ENCODE data around the gene ZNF836. TPM values are rescaled to one million over a fixed set of nuclear protein-coding genes. Genes with fewer than 3 reads are reported as not detected.
A peak's percentile ranks its signal among the peaks of the same experiment; 100 is the strongest.

The ZNF836 gene
- total RNA-seq, 4 donors from 2014 or later, result 5.6 to 17.8 (median 8.7) TPM

DNA sequence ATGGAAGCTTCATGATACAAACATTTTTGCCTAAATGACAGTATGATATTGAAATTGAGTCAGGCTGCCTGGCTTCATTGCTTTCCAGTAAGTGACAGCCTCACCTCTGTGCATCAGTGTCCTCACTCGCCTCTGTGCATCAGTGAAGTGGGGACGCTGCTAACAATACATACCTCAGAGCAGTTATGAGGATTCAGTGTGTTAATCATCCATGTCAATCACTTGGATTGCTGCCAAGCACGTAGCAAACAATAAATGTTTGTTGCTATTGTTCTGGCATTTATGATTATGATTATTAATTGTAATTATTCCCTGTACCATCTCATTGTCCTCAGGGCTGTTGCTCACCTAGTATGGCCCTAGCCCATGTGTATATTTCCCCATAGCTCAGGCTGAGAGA lies 27.3 kb upstream of the ZNF836 start:
- WGBS, 2 donors (ENCODE audit: low coverage in 1 of 2), result 42 to 61% methylated on average over 2 to 3 of the region's 3 CpGs
- in situ Hi-C loops (cut with MboI; ENCODE audit: low pct_ligation_motif_present in 1 of 4, low pct_unique_long_range_greater_than_20kb in 1 of 4, low sequenced_read_pairs in 3 of 4) (no loop called here), intact Hi-C loops (cut with DNase I; ENCODE audit: low total_unique reads) (no loop called here)

DNA sequence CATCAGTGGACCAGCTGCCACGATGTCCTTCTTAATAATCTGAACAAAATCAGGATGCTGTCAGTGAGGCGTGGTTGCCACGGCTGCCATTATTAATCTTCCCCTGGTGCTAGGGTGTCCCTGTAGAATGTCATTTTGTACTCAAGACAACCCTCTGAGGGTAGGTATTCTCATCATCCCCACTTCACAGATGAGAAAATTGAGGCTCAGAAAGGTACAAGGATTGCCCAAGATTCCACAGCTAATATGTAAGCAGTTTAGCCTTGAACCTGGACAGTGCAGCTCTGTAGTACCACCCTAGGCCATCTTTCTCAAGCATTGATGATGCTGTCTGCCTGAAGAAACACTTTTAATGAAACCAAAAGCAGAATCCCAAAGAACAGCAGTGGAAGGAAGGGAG lies 26.5 kb upstream of the ZNF836 start:
- in situ Hi-C loops (cut with MboI; ENCODE audit: low pct_ligation_motif_present in 1 of 4, low pct_unique_long_range_greater_than_20kb in 1 of 4, low sequenced_read_pairs in 3 of 4) (no loop called here), intact Hi-C loops (cut with DNase I; ENCODE audit: low total_unique reads) (no loop called here)
- DNase-seq, result no peak
- peaks cover 0 to 12% (median 0%) of the 10 kb centered on the region in 4 donors for H3K36me3 ChIP-seq
- no peaks in the 10 kb centered on the region for H3K9me3 ChIP-seq
- TF ChIP-seq, protein P1, sequence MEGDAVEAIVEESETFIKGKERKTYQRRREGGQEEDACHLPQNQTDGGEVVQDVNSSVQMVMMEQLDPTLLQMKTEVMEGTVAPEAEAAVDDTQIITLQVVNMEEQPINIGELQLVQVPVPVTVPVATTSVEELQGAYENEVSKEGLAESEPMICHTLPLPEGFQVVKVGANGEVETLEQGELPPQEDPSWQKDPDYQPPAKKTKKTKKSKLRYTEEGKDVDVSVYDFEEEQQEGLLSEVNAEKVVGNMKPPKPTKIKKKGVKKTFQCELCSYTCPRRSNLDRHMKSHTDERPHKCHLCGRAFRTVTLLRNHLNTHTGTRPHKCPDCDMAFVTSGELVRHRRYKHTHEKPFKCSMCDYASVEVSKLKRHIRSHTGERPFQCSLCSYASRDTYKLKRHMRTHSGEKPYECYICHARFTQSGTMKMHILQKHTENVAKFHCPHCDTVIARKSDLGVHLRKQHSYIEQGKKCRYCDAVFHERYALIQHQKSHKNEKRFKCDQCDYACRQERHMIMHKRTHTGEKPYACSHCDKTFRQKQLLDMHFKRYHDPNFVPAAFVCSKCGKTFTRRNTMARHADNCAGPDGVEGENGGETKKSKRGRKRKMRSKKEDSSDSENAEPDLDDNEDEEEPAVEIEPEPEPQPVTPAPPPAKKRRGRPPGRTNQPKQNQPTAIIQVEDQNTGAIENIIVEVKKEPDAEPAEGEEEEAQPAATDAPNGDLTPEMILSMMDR (IDR thresholded peaks at IDR 0.05), result no peak
- TF ChIP-seq POLR2AphosphoS5 (IDR thresholded peaks at IDR 0.05) (no peak), POLR2A (IDR thresholded peaks at IDR 0.05) (no peak), EP300 (IDR thresholded peaks at IDR 0.05; ENCODE audit: low read depth) (no peak)
- H3K27me3 ChIP-seq, result no peaks in the 10 kb centered on the region
- peaks cover 3 to 25% (median 6%) of the 10 kb centered on the region in 4 donors for H3K4me1 ChIP-seq
- no peak overlapping the region for H3K4me3 ChIP-seq
- H3K27ac ChIP-seq, result no peak overlapping the region
- WGBS, 2 donors (ENCODE audit: low coverage in 1 of 2), result 89% methylated on average over 3 of the region's 3 CpGs; no CpG with 5 or more reads in 1 of the 2 donors

More for the DNA sequence above, 27.3 kb upstream of the ZNF836 start:
- TF ChIP-seq POLR2AphosphoS5 (IDR thresholded peaks at IDR 0.05) (no peak), EP300 (IDR thresholded peaks at IDR 0.05; ENCODE audit: low read depth) (no peak), POLR2A (IDR thresholded peaks at IDR 0.05) (no peak)
- TF ChIP-seq, protein P1 (IDR thresholded peaks at IDR 0.05), result no peak
- no peak overlapping the region for H3K4me3 ChIP-seq
- DNase-seq, result no peak
- peaks cover 0 to 12% (median 5%) of the 10 kb centered on the region in 4 donors for H3K36me3 ChIP-seq
- peaks cover 0 to 18% (median 5%) of the 10 kb centered on the region in 4 donors for H3K4me1 ChIP-seq
- no peaks in the 10 kb centered on the region for H3K27me3 ChIP-seq
- H3K9me3 ChIP-seq, result no peaks in the 10 kb centered on the region
- H3K27ac ChIP-seq, result no peak overlapping the region

DNA sequence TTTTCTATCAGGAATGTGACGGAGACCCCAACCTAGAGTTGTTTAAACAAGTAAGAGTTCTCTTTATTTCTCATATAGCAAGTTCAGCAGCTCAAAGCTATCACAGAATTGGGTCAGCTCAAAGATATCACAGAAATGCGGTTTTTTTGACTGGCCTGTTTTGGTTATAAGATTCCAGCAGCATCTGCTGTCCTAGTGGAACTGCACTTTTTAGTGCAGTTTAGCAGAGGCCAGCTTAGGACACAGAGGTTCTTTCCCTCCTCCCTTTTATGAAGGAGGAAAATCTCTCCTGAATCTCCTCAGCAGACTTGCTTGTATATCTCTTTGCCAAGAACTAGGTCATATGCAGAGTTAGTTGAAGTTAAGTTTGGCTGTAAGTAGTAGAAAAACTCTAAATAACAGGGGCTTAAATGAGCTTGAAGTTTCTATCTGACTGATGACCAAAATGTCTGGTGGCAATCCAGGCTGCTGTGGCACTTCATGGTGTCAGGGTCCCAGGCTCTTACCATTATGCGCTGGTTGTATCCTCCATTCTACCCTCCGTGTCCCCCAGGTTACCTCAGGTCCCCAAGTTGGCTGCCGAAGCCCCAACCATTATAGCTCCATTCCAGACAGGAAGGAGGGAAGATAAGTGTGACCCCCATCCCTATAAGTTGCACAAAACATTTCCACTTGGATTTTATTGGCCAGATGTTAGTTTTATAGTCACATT lies 25.0 kb upstream of the ZNF836 start:
- Histone ChIP-seq H3K36me3 (peaks cover 0 to 12% (median 0%) of the 10 kb centered on the region in 4 donors), H3K4me1 (peaks cover 19 to 40% (median 20%) of the 10 kb centered on the region in 4 donors)
- 93 to 100% methylated on average over 1 to 5 of the region's 5 CpGs for WGBS, 2 donors (ENCODE audit: low coverage in 1 of 2)

DNA sequence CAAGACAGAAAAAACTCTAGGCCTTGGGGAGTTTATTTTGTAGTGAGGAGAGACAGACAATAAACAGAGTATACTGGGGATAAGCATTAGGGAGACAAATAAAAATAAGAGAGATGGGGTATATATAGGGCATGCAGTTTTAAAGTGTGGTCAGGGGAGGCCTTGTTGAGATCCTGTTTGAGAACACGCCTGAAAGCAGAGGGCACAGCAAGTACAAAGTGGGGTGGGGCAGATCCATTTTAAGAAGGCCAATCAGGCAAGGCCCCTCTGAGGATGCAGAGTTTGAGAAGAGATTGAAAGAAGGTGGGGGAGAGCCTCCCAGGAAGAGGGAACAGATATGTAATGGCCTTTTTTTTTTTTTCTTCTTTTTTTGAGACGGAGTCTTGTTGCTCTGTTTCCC lies 20.5 kb upstream of the ZNF836 start:
- Histone ChIP-seq H3K4me1 (peaks cover 23 to 46% (median 34%) of the 10 kb centered on the region in 4 donors), H3K4me3 (peak overlapping the region in 1 of 4 donors; percentile 95), H3K36me3 (peaks cover 0 to 8% (median 0%) of the 10 kb centered on the region in 4 donors), H3K27me3 (no peaks in the 10 kb centered on the region), H3K9me3 (no peaks in the 10 kb centered on the region), H3K27ac (peak overlapping the region; percentile 93 to 99 (median 98))
- intact Hi-C loops (cut with DNase I; ENCODE audit: low total_unique reads), result no loop called here
- 21 to 31% methylated on average over 2 of the region's 2 CpGs for WGBS, 2 donors (ENCODE audit: low coverage in 1 of 2)
- in situ Hi-C loops (cut with MboI; ENCODE audit: low pct_ligation_motif_present in 1 of 4, low pct_unique_long_range_greater_than_20kb in 1 of 4, low sequenced_read_pairs in 3 of 4), result no loop called here
- no peak for DNase-seq
- TF ChIP-seq POLR2A (IDR thresholded peaks at IDR 0.05) (no peak), POLR2AphosphoS5 (IDR thresholded peaks at IDR 0.05) (no peak), EP300 (IDR thresholded peaks at IDR 0.05; ENCODE audit: low read depth) (no peak)
- TF ChIP-seq, protein P1 (IDR thresholded peaks at IDR 0.05), result no peak

More for the DNA sequence above, 25.0 kb upstream of the ZNF836 start:
- TF ChIP-seq EP300 (IDR thresholded peaks at IDR 0.05; ENCODE audit: low read depth), result no peak
- TF ChIP-seq POLR2A (IDR thresholded peaks at IDR 0.05), result no peak
- no peak for TF ChIP-seq POLR2AphosphoS5 (IDR thresholded peaks at IDR 0.05)
- TF ChIP-seq, protein P1 (IDR thresholded peaks at IDR 0.05), result no peak
- no peaks in the 10 kb centered on the region for H3K9me3 ChIP-seq
- no peak overlapping the region for H3K4me3 ChIP-seq
- intact Hi-C loops (cut with DNase I; ENCODE audit: low total_unique reads) (no loop called here), in situ Hi-C loops (cut with MboI; ENCODE audit: low pct_ligation_motif_present in 1 of 4, low pct_unique_long_range_greater_than_20kb in 1 of 4, low sequenced_read_pairs in 3 of 4) (no loop called here)
- H3K27me3 ChIP-seq, result no peaks in the 10 kb centered on the region
- H3K27ac ChIP-seq, result no peak overlapping the region
- no peak for DNase-seq

All from transverse colon (tissue), 4 donors.